Nephron progenitor cell (in vitro differentiated cells): Measurements from ENCODE around the gene ELF2.

Source experiments
- DNase-seq: peaks from one replicate; pipeline ENCODE4 v3.0.0; 2021
- H3K27ac Mint-ChIP-seq: 2 replicates; pipeline ENCODE4 v1.8.0; 2021; ENCODE audit warnings: mild to moderate bottlenecking, moderate library complexity, mixed read lengths
- H3K27me3 Mint-ChIP-seq: 2 replicates; pipeline ENCODE4 v1.8.0; 2021; ENCODE audit warnings: mild to moderate bottlenecking, low read depth, mixed read lengths; ENCODE audit not compliant: poor library complexity
- H3K36me3 Mint-ChIP-seq: 2 replicates; pipeline ENCODE4 v1.8.0; 2021; ENCODE audit warnings: low read depth, mixed read lengths
- H3K4me1 Mint-ChIP-seq: 2 replicates; pipeline ENCODE4 v1.8.0; 2021; ENCODE audit warnings: mixed read lengths
- H3K4me3 Mint-ChIP-seq: 2 replicates; pipeline ENCODE4 v1.8.0; 2021; ENCODE audit warnings: mild to moderate bottlenecking, moderate library complexity, mixed read lengths
- H3K9me3 Mint-ChIP-seq: 2 replicates; pipeline ENCODE4 v1.8.0; 2021; ENCODE audit warnings: mild to moderate bottlenecking, moderate library complexity, mixed read lengths
- CTCF ChIP-seq: fragments of 200-600 bp; sonication (generic); IDR thresholded peaks from 2 replicates; pipeline ENCODE4 v1.5.0; 2021; ENCODE audit warnings: antibody characterized with exemption

ELF2 gene

GRCh38 chr4:139177049-139177868 lies at the start of gene ELF2:
TSS of gene ELF2 (minus strand) at chr4:139177218. CDS start at chr4:139137701, 39,517 bp downstream.
- peak within 1 kb of the TSS; percentile 96 for H3K4me3 Mint-ChIP-seq
- peaks cover 20% of the 10 kb centered on the region for H3K4me1 Mint-ChIP-seq

GRCh38 chr4:139223682-139224317 lies 46.8 kb upstream of the ELF2 start:
- no peak overlapping the region for H3K27ac Mint-ChIP-seq
- peaks cover 3% of the 10 kb centered on the region for H3K27me3 Mint-ChIP-seq
- no peak overlapping the region for H3K4me3 Mint-ChIP-seq
- no peaks in the 10 kb centered on the region for H3K4me1 Mint-ChIP-seq
- no peak for TF ChIP-seq CTCF
- H3K9me3 Mint-ChIP-seq = no peaks in the 10 kb centered on the region
- no peaks in the 10 kb centered on the region for H3K36me3 Mint-ChIP-seq
- no peak for DNase-seq

More at GRCh38 chr4:139177049-139177868, at the start of gene ELF2:
- Mint-ChIP-seq H3K9me3 (no peaks in the 10 kb centered on the region), H3K27ac (peak within 1 kb of the TSS; percentile 96), H3K27me3 (peaks cover 14% of the 10 kb centered on the region), H3K36me3 (no peaks in the 10 kb centered on the region)
- TF ChIP-seq CTCF = no peak
- peak; percentile 83 for DNase-seq

GRCh38 chr4:139222215-139222614 lies 45.2 kb upstream of the ELF2 start:
- no peak overlapping the region for H3K27ac Mint-ChIP-seq
- DNase-seq = no peak
- no peak for TF ChIP-seq CTCF
- H3K27me3 Mint-ChIP-seq = peaks cover 3% of the 10 kb centered on the region
- H3K4me3 Mint-ChIP-seq = no peak overlapping the region
- H3K4me1 Mint-ChIP-seq = no peaks in the 10 kb centered on the region
- H3K36me3 Mint-ChIP-seq = no peaks in the 10 kb centered on the region
- no peaks in the 10 kb centered on the region for H3K9me3 Mint-ChIP-seq

- peaks cover 3% of the 10 kb centered on the region for H3K27me3 Mint-ChIP-seq
- TF ChIP-seq CTCF = no peak
These were observed 44.7 kb upstream of the ELF2 start for GRCh38 chr4:139221687-139222086.

GRCh38 chr4:139219450-139220055 lies 42.5 kb upstream of the ELF2 start:
- no peak for DNase-seq
- no peak for TF ChIP-seq CTCF
- H3K4me1 Mint-ChIP-seq = no peaks in the 10 kb centered on the region
- H3K27ac Mint-ChIP-seq = no peak overlapping the region
- no peaks in the 10 kb centered on the region for H3K9me3 Mint-ChIP-seq
- no peaks in the 10 kb centered on the region for H3K36me3 Mint-ChIP-seq
- H3K4me3 Mint-ChIP-seq = no peak overlapping the region
- H3K27me3 Mint-ChIP-seq = peaks cover 3% of the 10 kb centered on the region

More at GRCh38 chr4:139221687-139222086, 44.7 kb upstream of the ELF2 start:
- no peak overlapping the region for H3K4me3 Mint-ChIP-seq
- no peaks in the 10 kb centered on the region for H3K9me3 Mint-ChIP-seq
- H3K27ac Mint-ChIP-seq = no peak overlapping the region
- no peaks in the 10 kb centered on the region for H3K4me1 Mint-ChIP-seq
- DNase-seq = no peak
- no peaks in the 10 kb centered on the region for H3K36me3 Mint-ChIP-seq
